WERI-Rb-1 (cell line): ENCODE data around the gene MRGPRG.

Experiments
- DNase-seq: peaks from one replicate; pipeline ENCODE4 v3.0.0-alpha.2; 2020
- H3K27ac ChIP-seq: fragments of 250-450 bp; sonication (Bioruptor Pico); 2 replicates; pipeline ENCODE4 v1.5.1; 2020; ENCODE audit warnings: mild to moderate bottlenecking, moderate library complexity
- H3K27me3 ChIP-seq: fragments of 250-450 bp; sonication (Bioruptor Pico); 2 replicates; pipeline ENCODE4 v1.5.1; 2021; ENCODE audit warnings: mild to moderate bottlenecking, low read depth, moderate library complexity; ENCODE audit not compliant: insufficient read depth, severe bottlenecking
- H3K36me3 ChIP-seq: fragments of 250-450 bp; sonication (Bioruptor Pico); 2 replicates; pipeline ENCODE4 v1.5.1; 2020; ENCODE audit warnings: mild to moderate bottlenecking, moderate library complexity
- H3K4me3 ChIP-seq: 2 replicates; pipeline ENCODE4 v1.5.1; 2011; ENCODE audit warnings: low read depth, mild to moderate bottlenecking, control low read depth, low read length
- H3K9me3 ChIP-seq: fragments of 250-450 bp; sonication (Bioruptor Pico); 2 replicates; pipeline ENCODE4 v1.5.1; 2021; ENCODE audit warnings: mild to moderate bottlenecking, moderate library complexity; ENCODE audit not compliant: severe bottlenecking
- CTCF ChIP-seq: IDR thresholded peaks from 2 replicates; pipeline ENCODE4 v1.5.1; 2011; ENCODE audit warnings: low read depth, mild to moderate bottlenecking, control low read depth, inconsistent platforms, low read length

The MRGPRG gene

GRCh38 chr11:3217818-3218482 is 663 bp downstream of the MRGPRG start:
- Histone ChIP-seq H3K4me3 (no peak overlapping the region), H3K36me3 (no peaks in the 10 kb centered on the region), H3K27ac (no peak overlapping the region), H3K9me3 (no peaks in the 10 kb centered on the region), H3K27me3 (no peaks in the 10 kb centered on the region)
- TF ChIP-seq CTCF: no peak
- DNase-seq: peak; percentile 7

GRCh38 chr11:3216027-3216525 is 2.5 kb downstream of the MRGPRG start:
- no peaks in the 10 kb centered on the region for H3K36me3 ChIP-seq
- H3K27me3 ChIP-seq: no peaks in the 10 kb centered on the region
- DNase-seq: no peak
- TF ChIP-seq CTCF: no peak
- no peak overlapping the region for H3K27ac ChIP-seq
- peaks cover 2% of the 10 kb centered on the region for H3K9me3 ChIP-seq
- no peak overlapping the region for H3K4me3 ChIP-seq

GRCh38 chr11:3215346-3216026 is 3.1 kb downstream of the MRGPRG start:
- Histone ChIP-seq H3K36me3 (no peaks in the 10 kb centered on the region), H3K4me3 (no peak overlapping the region), H3K27me3 (no peaks in the 10 kb centered on the region), H3K9me3 (peaks cover 3% of the 10 kb centered on the region), H3K27ac (no peak overlapping the region)
- peak; percentile 10 for DNase-seq
- 0 out of 2 replicates have a peak, but pooled peaks have one; percentile 3 for TF ChIP-seq CTCF

GRCh38 chr11:3214420-3214699 is 4.3 kb downstream of the MRGPRG start:
- H3K27ac ChIP-seq: no peak overlapping the region
- H3K4me3 ChIP-seq: no peak overlapping the region
- H3K9me3 ChIP-seq: peaks cover 5% of the 10 kb centered on the region
- H3K27me3 ChIP-seq: no peaks in the 10 kb centered on the region
- no peak for TF ChIP-seq CTCF
- DNase-seq: no peak
- no peaks in the 10 kb centered on the region for H3K36me3 ChIP-seq

- H3K4me3 ChIP-seq: no peak overlapping the region
- no peak for DNase-seq
- H3K36me3 ChIP-seq: no peaks in the 10 kb centered on the region
- TF ChIP-seq CTCF: no peak
- no peaks in the 10 kb centered on the region for H3K27me3 ChIP-seq
- H3K9me3 ChIP-seq: peaks cover 5% of the 10 kb centered on the region
- H3K27ac ChIP-seq: no peak overlapping the region
These were observed 4.8 kb downstream of the MRGPRG start for GRCh38 chr11:3213659-3214419.
